SK-N-SH treated with all-trans-retinoic acid at 6 μM for 48 hours (cell line): ENCODE measurements around the gene THSD4.

Source experiments
- ATAC-seq: fragments of 200-7000 bp; cut with Tn5 transposase; 3 replicates; pipeline ENCODE4 v1.9.1; 2020; ENCODE audit warnings: mild to moderate bottlenecking, moderate library complexity
- ARNTL ChIP-seq: fragments of 450-650 bp; formaldehyde crosslinking; IDR thresholded peaks from 2 replicates; pipeline ENCODE4 v1.5.0; 2020; ENCODE audit warnings: low read depth, mild to moderate bottlenecking, moderate library complexity, borderline replicate concordance
- BACH2 ChIP-seq: fragments of 250-450 bp; sonication (Bioruptor Pico); IDR thresholded peaks from 2 replicates; pipeline ENCODE4 v1.9.0; 2021; ENCODE audit warnings: mild to moderate bottlenecking, borderline replicate concordance
- CSDC2 ChIP-seq: fragments of 250-450 bp; sonication (Bioruptor Pico); IDR thresholded peaks from 2 replicates; pipeline ENCODE4 v1.5.0; 2020; ENCODE audit warnings: mild to moderate bottlenecking, moderate library complexity
- ESRRG ChIP-seq: fragments of 250-450 bp; sonication (Bioruptor Pico); IDR thresholded peaks from 2 replicates; pipeline ENCODE4 v1.6.1; 2021; ENCODE audit warnings: mild to moderate bottlenecking
- GLIS3 ChIP-seq: fragments of 250-450 bp; sonication (Bioruptor Pico); IDR thresholded peaks from 2 replicates; pipeline ENCODE4 v1.5.0; 2020; ENCODE audit warnings: mild to moderate bottlenecking, moderate library complexity
- ISL1 ChIP-seq: fragments of 250-450 bp; sonication (Bioruptor Pico); IDR thresholded peaks from 2 replicates; pipeline ENCODE4 v2.1.2; 2022; ENCODE audit warnings: mild to moderate bottlenecking, moderate library complexity
- OSR1 ChIP-seq: fragments of 250-450 bp; sonication (Bioruptor Pico); IDR thresholded peaks from 2 replicates; pipeline ENCODE4 v1.8.0; 2022; ENCODE audit warnings: moderate library complexity, mild to moderate bottlenecking, inconsistent platforms
- PPARA ChIP-seq: fragments of 250-450 bp; sonication (Bioruptor Pico); IDR thresholded peaks from 2 replicates; pipeline ENCODE4 v1.5.0; 2020; ENCODE audit warnings: mild to moderate bottlenecking, borderline replicate concordance
- RARB ChIP-seq: fragments of 250-450 bp; sonication (Bioruptor Pico); IDR thresholded peaks from 2 replicates; pipeline ENCODE4 v1.8.0; 2021; ENCODE audit warnings: mild to moderate bottlenecking, moderate library complexity
- SNAI2 ChIP-seq: fragments of 250-450 bp; sonication (Bioruptor Pico); IDR thresholded peaks from 2 replicates; pipeline ENCODE4 v1.5.0; 2020; ENCODE audit warnings: mild to moderate bottlenecking, moderate library complexity
- TCF4 ChIP-seq: fragments of 250-450 bp; sonication (Bioruptor Pico); IDR thresholded peaks from 2 replicates; pipeline ENCODE4 v1.8.0; 2021; ENCODE audit warnings: mild to moderate bottlenecking, moderate library complexity, borderline replicate concordance
- TOX ChIP-seq: fragments of 250-450 bp; sonication (Bioruptor Pico); IDR thresholded peaks from 2 replicates; pipeline ENCODE4 v1.8.0; 2021; ENCODE audit warnings: mild to moderate bottlenecking, moderate library complexity, borderline replicate concordance
- ZFP3 ChIP-seq: fragments of 250-450 bp; sonication (Bioruptor Pico); IDR thresholded peaks from 2 replicates; pipeline ENCODE4 v1.5.0; 2020; ENCODE audit warnings: mild to moderate bottlenecking, moderate library complexity
- ZFP30 ChIP-seq: fragments of 450-650 bp; formaldehyde crosslinking; IDR thresholded peaks from 2 replicates; pipeline ENCODE4 v1.5.0; 2022; ENCODE audit warnings: mild to moderate bottlenecking, moderate library complexity
- ZNF565 ChIP-seq: fragments of 450-650 bp; formaldehyde crosslinking; conservative IDR thresholded peaks from 2 replicates; pipeline ENCODE4 v1.5.0; 2020; ENCODE audit warnings: low read depth, mild to moderate bottlenecking, moderate library complexity
- ZNF70 ChIP-seq: fragments of 450-650 bp; formaldehyde crosslinking; IDR thresholded peaks from 2 replicates; pipeline ENCODE4 v1.5.0; 2020; ENCODE audit warnings: mild to moderate bottlenecking, moderate library complexity
- ZNF8 ChIP-seq: fragments of 450-650 bp; formaldehyde crosslinking; IDR thresholded peaks from 2 replicates; pipeline ENCODE4 v1.5.0; 2020; ENCODE audit warnings: mild to moderate bottlenecking, moderate library complexity
- TF ChIP-seq, protein P1 (sequence below): fragments of 250-450 bp; sonication (Bioruptor Pico); IDR thresholded peaks from 2 replicates; pipeline ENCODE4 v1.5.1; 2021; ENCODE audit warnings: mild to moderate bottlenecking, moderate library complexity
- TF ChIP-seq, protein P2 (sequence below): fragments of 250-450 bp; sonication (Bioruptor Pico); IDR thresholded peaks from 2 replicates; pipeline ENCODE4 v1.5.0; 2020; ENCODE audit warnings: mild to moderate bottlenecking, moderate library complexity
- TF ChIP-seq, protein P3 (sequence below): fragments of 250-450 bp; sonication (Bioruptor Pico); IDR thresholded peaks from 2 replicates; pipeline ENCODE4 v1.8.0; 2021; ENCODE audit warnings: low read depth, mild to moderate bottlenecking, moderate library complexity, borderline replicate concordance
- TF ChIP-seq, protein P4 (sequence below): fragments of 250-450 bp; sonication (Bioruptor Pico); IDR thresholded peaks from 2 replicates; pipeline ENCODE4 v1.8.0; 2020; ENCODE audit warnings: mild to moderate bottlenecking, moderate library complexity, borderline replicate concordance
- TF ChIP-seq, protein P5 (sequence below): fragments of 250-450 bp; sonication (Bioruptor Pico); IDR thresholded peaks from 2 replicates; pipeline ENCODE4 v1.5.1; 2020; ENCODE audit warnings: low read depth, mild to moderate bottlenecking, moderate library complexity

THSD4 gene

DNA sequence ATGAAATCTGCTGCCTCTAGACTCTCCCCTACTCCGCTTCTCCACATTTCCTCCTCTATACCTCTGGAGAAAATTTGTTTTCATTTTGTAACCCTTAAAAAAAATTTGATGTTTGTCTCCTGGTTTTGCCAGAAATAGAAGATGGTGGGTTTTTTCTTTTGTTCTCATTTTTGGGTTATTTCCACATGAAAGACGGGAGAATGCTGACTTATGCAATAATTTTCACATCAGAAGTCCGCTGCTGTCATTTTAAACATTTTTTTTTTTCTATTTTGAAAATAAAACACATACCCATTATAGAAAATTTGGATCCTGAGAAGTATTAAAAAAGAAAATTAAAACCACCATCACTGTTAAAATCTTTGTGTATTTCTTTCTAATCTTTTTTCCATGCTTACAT lies 374.3 kb downstream of the THSD4 start:
- no peak for TF ChIP-seq TOX (CRISPR knock-in tag)
- TF ChIP-seq ZFP30 = no peak
- TF ChIP-seq PPARA = no peak
- TF ChIP-seq ISL1 (CRISPR knock-in tag) = no peak
- no peak for TF ChIP-seq ESRRG (CRISPR knock-in tag)
- TF ChIP-seq, protein P1, sequence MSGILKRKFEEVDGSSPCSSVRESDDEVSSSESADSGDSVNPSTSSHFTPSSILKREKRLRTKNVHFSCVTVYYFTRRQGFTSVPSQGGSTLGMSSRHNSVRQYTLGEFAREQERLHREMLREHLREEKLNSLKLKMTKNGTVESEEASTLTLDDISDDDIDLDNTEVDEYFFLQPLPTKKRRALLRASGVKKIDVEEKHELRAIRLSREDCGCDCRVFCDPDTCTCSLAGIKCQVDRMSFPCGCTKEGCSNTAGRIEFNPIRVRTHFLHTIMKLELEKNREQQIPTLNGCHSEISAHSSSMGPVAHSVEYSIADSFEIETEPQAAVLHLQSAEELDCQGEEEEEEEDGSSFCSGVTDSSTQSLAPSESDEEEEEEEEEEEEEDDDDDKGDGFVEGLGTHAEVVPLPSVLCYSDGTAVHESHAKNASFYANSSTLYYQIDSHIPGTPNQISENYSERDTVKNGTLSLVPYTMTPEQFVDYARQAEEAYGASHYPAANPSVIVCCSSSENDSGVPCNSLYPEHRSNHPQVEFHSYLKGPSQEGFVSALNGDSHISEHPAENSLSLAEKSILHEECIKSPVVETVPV (CRISPR knock-in tag) = no peak
- no peak for TF ChIP-seq ARNTL (CRISPR knock-in tag)
- TF ChIP-seq, protein P2, sequence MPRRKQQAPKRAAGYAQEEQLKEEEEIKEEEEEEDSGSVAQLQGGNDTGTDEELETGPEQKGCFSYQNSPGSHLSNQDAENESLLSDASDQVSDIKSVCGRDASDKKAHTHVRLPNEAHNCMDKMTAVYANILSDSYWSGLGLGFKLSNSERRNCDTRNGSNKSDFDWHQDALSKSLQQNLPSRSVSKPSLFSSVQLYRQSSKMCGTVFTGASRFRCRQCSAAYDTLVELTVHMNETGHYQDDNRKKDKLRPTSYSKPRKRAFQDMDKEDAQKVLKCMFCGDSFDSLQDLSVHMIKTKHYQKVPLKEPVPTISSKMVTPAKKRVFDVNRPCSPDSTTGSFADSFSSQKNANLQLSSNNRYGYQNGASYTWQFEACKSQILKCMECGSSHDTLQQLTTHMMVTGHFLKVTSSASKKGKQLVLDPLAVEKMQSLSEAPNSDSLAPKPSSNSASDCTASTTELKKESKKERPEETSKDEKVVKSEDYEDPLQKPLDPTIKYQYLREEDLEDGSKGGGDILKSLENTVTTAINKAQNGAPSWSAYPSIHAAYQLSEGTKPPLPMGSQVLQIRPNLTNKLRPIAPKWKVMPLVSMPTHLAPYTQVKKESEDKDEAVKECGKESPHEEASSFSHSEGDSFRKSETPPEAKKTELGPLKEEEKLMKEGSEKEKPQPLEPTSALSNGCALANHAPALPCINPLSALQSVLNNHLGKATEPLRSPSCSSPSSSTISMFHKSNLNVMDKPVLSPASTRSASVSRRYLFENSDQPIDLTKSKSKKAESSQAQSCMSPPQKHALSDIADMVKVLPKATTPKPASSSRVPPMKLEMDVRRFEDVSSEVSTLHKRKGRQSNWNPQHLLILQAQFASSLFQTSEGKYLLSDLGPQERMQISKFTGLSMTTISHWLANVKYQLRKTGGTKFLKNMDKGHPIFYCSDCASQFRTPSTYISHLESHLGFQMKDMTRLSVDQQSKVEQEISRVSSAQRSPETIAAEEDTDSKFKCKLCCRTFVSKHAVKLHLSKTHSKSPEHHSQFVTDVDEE = no peak
- no peak for TF ChIP-seq CSDC2 (CRISPR knock-in tag)
- TF ChIP-seq, protein P3, sequence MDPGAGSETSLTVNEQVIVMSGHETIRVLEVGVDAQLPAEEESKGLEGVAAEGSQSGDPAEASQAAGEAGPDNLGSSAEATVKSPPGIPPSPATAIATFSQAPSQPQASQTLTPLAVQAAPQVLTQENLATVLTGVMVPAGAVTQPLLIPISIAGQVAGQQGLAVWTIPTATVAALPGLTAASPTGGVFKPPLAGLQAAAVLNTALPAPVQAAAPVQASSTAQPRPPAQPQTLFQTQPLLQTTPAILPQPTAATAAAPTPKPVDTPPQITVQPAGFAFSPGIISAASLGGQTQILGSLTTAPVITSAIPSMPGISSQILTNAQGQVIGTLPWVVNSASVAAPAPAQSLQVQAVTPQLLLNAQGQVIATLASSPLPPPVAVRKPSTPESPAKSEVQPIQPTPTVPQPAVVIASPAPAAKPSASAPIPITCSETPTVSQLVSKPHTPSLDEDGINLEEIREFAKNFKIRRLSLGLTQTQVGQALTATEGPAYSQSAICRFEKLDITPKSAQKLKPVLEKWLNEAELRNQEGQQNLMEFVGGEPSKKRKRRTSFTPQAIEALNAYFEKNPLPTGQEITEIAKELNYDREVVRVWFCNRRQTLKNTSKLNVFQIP (CRISPR knock-in tag) = no peak
- TF ChIP-seq, protein P4, sequence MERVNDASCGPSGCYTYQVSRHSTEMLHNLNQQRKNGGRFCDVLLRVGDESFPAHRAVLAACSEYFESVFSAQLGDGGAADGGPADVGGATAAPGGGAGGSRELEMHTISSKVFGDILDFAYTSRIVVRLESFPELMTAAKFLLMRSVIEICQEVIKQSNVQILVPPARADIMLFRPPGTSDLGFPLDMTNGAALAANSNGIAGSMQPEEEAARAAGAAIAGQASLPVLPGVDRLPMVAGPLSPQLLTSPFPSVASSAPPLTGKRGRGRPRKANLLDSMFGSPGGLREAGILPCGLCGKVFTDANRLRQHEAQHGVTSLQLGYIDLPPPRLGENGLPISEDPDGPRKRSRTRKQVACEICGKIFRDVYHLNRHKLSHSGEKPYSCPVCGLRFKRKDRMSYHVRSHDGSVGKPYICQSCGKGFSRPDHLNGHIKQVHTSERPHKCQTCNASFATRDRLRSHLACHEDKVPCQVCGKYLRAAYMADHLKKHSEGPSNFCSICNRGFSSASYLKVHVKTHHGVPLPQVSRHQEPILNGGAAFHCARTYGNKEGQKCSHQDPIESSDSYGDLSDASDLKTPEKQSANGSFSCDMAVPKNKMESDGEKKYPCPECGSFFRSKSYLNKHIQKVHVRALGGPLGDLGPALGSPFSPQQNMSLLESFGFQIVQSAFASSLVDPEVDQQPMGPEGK (CRISPR knock-in tag) = no peak
- no peak for TF ChIP-seq BACH2
- TF ChIP-seq ZFP3 (CRISPR knock-in tag) = no peak
- no peak for TF ChIP-seq ZNF8 (CRISPR knock-in tag)
- TF ChIP-seq GLIS3 = no peak
- TF ChIP-seq, protein P5, sequence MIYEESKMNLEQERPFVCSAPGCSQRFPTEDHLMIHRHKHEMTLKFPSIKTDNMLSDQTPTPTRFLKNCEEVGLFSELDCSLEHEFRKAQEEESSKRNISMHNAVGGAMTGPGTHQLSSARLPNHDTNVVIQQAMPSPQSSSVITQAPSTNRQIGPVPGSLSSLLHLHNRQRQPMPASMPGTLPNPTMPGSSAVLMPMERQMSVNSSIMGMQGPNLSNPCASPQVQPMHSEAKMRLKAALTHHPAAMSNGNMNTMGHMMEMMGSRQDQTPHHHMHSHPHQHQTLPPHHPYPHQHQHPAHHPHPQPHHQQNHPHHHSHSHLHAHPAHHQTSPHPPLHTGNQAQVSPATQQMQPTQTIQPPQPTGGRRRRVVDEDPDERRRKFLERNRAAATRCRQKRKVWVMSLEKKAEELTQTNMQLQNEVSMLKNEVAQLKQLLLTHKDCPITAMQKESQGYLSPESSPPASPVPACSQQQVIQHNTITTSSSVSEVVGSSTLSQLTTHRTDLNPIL (CRISPR knock-in tag) = no peak
- ATAC-seq = no peak

DNA sequence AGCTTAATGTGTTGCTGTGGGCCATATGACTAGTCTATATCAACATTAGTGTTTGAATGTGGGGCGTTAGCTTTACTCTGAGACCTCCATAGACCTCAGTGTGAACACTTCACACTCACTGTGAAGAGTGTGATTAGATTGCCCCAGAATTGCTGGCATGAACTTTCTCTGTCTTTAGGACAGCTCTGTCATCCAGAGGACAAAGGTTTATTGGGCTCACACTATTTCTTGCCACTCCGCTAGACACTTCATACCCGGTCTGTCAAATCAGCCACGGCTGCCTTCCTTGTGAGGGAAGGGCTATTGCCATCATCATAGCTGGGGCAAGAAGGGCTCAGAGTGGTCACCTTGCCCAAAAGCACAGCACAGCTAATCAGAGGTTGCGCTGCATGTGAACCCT lies 378.3 kb downstream of the THSD4 start:
- TF ChIP-seq, protein P1 (CRISPR knock-in tag) = no peak
- no peak for TF ChIP-seq ZNF70 (CRISPR knock-in tag)
- no peak for TF ChIP-seq SNAI2
- TF ChIP-seq ZNF565 (CRISPR knock-in tag) = no peak
- TF ChIP-seq, protein P2 = no peak
- TF ChIP-seq, protein P3 (CRISPR knock-in tag) = no peak
- TF ChIP-seq ZNF8 (CRISPR knock-in tag) = no peak
- TF ChIP-seq, protein P5 (CRISPR knock-in tag) = no peak
- TF ChIP-seq ZFP3 (CRISPR knock-in tag) = no peak
- TF ChIP-seq ZFP30 = no peak
- TF ChIP-seq PPARA = no peak
- no peak for TF ChIP-seq RARB (CRISPR knock-in tag)
- no peak for TF ChIP-seq ESRRG (CRISPR knock-in tag)
- no peak for TF ChIP-seq TOX (CRISPR knock-in tag)
- TF ChIP-seq CSDC2 (CRISPR knock-in tag) = no peak
- TF ChIP-seq TCF4 = no peak
- no peak for TF ChIP-seq OSR1
- no peak for ATAC-seq
